Right cardiac atrium (tissue), 5 donors: ENCODE measurements around the gene CNIH4. TPM values are rescaled to one million over a fixed set of nuclear protein-coding genes. Genes with fewer than 3 reads are reported as not detected.
"Not testable (repeated sequence)": the region's sequence is repeated elsewhere in the genome, so short reads cannot be mapped to it uniquely, and the experiment has no call there.

ENCODE experiments used
- ATAC-seq, 2 donors: fragments of 200-7000 bp; cut with Tn5 transposase; one replicate each; pipeline versions ENCODE4 v1.8.0 to v1.9.1; 2020; ENCODE audit warnings: moderate library complexity in 2 of 2, mild to moderate bottlenecking in 1 of 2
- DNase-seq, 3 donors: peaks; one replicate each; pipeline ENCODE4 v3.0.0-alpha.2; 2020
- H3K27ac ChIP-seq: one replicate; pipeline ENCODE4 v1.5.1; 2013; ENCODE audit warnings: mild to moderate bottlenecking, low read length, control low read depth, moderate library complexity
- H3K27me3 ChIP-seq: one replicate; pipeline ENCODE4 v1.6.1; 2013; ENCODE audit not compliant: control insufficient read depth, insufficient read depth
- H3K4me1 ChIP-seq: one replicate; pipeline ENCODE4 v1.6.1; 2013; ENCODE audit warnings: low read length; ENCODE audit not compliant: control insufficient read depth, insufficient read depth
- H3K4me3 ChIP-seq: one replicate; pipeline ENCODE4 v1.5.1; 2013; ENCODE audit warnings: low read length, control low read depth
- H3K9me3 ChIP-seq: one replicate; pipeline ENCODE4 v1.6.1; 2013; ENCODE audit warnings: low read length; ENCODE audit not compliant: control insufficient read depth
- WGBS: extraction: QIAGEN DNeasy Blood & Tissue Kit; methylation state at CpG from one replicate; pipeline ENCODE4 v1.1.7; 2013; 5-methylcytosine and 5-hydroxymethylcytosine counted together
- intact Hi-C, 4 donors: fragments of 100-400 bp; cut with DNase I; formaldehyde crosslinking; loops; one replicate each; pipeline versions ENCODE4 v1.11.0 to v1.14.0; 2022 to 2023
- microRNA-seq, 2 donors: library from miRNA; unstranded; fragments of <30 nt; microRNA quantifications; one replicate each; pipeline ENCODE4 v1.2.0, GENCODE V29; 2020 to 2021
- polyA plus RNA-seq: library from polyadenylated mRNA; stranded (reverse); fragments of 200-250 nt; gene quantifications from one replicate; pipeline ENCODE4 v1.2.3, GENCODE V29; 2013
- total RNA-seq, 4 donors: library from RNA; stranded (reverse); fragmentation: NEBNext Ultra II Directional; extraction: Animal tissue kit (Norgen Biotek cat#: 25700); gene quantifications; one replicate each; pipeline ENCODE4 v1.2.1, GENCODE V29; 2021
- donor health status: healthy with polysubstance abuse.
- donor health status: DM: no; HTN: yes; CAD: no.
- donor health status: DM: no; HTN: no; CAD: no.
- donor health status: DM: no; HTN: yes; CAD: no; lungs with severe emphysema.
- donor health status: DM: yes; HTN: yes; CAD: no.

The CNIH4 gene
- total and polyA plus RNA-seq, 5 donors, result 26.8 to 45.6 (median 32.4) TPM

DNA sequence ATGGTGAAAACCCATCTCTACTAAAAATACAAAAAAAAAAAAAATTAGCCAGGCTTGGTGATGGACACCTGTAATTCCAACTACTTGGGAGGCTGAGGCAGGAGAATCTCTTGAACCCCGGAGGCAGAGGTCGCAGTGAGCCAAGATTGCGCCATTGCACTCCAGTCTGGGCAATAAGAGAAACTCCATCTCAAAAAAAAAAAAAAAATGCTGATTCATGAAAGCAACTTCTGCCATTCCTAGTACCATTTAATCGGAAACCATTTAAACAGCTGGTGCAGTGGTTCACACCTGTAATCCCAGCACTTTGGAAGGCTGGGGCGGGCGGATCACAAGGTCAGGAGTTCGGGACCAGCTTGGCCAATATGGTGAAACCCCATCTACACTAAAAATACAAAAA is 72.0 kb downstream of the CNIH4 start:
- H3K4me1 ChIP-seq, H3K9me3 ChIP-seq, intact Hi-C loops, H3K4me3 ChIP-seq, H3K27me3 ChIP-seq, DNase-seq, ATAC-seq, H3K27ac ChIP-seq: not testable (repeated sequence)
- 92% methylated on average over 7 of the region's 7 CpGs for WGBS

Small RNAs within 50 kb of the gene (microRNA-seq; reads per million reads assigned to microRNA genes)
- 0.84 to 1.6 reads per million in 2 donors for gene MIR4742

Other genes starting within 250 kb of the CNIH4 start
- 10 to 100 TPM; 16.6 to 19.9 (median 19.4) TPM for gene FBXO28, start 242.8 kb upstream of the CNIH4 start, total RNA-seq
- gene FBXO28, start 242.8 kb upstream of the CNIH4 start, polyA plus RNA-seq, result 7.7 TPM
- gene DEGS1, start 173.6 kb upstream of the CNIH4 start, total RNA-seq, result 10 to 100 TPM; 69.3 to 79.6 (median 74.4) TPM
- 83.9 TPM for gene DEGS1, start 173.6 kb upstream of the CNIH4 start, polyA plus RNA-seq
- gene NVL, start 26.7 kb upstream of the CNIH4 start, total RNA-seq, result 10 to 100 TPM in 3 of 4 donors, 1 to 10 TPM in 1; 9.8 to 14.4 (median 11.9) TPM
- 10.8 TPM for gene NVL, start 26.7 kb upstream of the CNIH4 start, polyA plus RNA-seq
- 10 to 100 TPM; 53.1 to 67.0 (median 60.8) TPM for gene WDR26, start 77.9 kb downstream of the CNIH4 start, total RNA-seq
- 29.7 TPM for gene WDR26, start 77.9 kb downstream of the CNIH4 start, polyA plus RNA-seq